ENCODE measurements around the gene POMT1.
"Not testable (repeated sequence)": the region's sequence is repeated elsewhere in the genome, so short reads cannot be mapped to it uniquely, and the experiment has no call there.

POMT1 gene

GRCh38 chr9:131528886-131529505 is 26.3 kb downstream of the POMT1 start:
- DNase-seq, result no peak

- DNase-seq, result no peak
Observed at GRCh38 chr9:131529597-131530545, 27.2 kb downstream of the POMT1 start.

GRCh38 chr9:131530546-131530919 is 27.8 kb downstream of the POMT1 start:
- DNase-seq, result no peak

- DNase-seq, result peak; percentile 72
Observed at GRCh38 chr9:131530920-131531832, 28.5 kb downstream of the POMT1 start, which contains the start of gene UCK1. UCK1 (minus strand) TSS chr9:131531263; CDS start chr9:131531174, 89 bp downstream.

GRCh38 chr9:131534721-131535237 is 32.1 kb downstream of the POMT1 start:
- no peak for DNase-seq

- DNase-seq, result no peak
Observed at GRCh38 chr9:131537946-131538345, 35.2 kb downstream of the POMT1 start.

- DNase-seq, result no peak
Observed at GRCh38 chr9:131539223-131539923, 36.7 kb downstream of the POMT1 start.

- no peak for DNase-seq
Observed at GRCh38 chr9:131543141-131543540, 40.4 kb downstream of the POMT1 start.

- DNase-seq, result no peak
Observed at GRCh38 chr9:131545003-131545785, 42.5 kb downstream of the POMT1 start, which contains the start of gene PRRT1B. PRRT1B (plus strand) TSS chr9:131545523; CDS start chr9:131545616, 93 bp downstream.

- no peak for DNase-seq
Observed at GRCh38 chr9:131545786-131546335, 43.1 kb downstream of the POMT1 start.

GRCh38 chr9:131546336-131547084 is 43.8 kb downstream of the POMT1 start:
- no peak for DNase-seq

- not testable (repeated sequence) for DNase-seq
Observed at GRCh38 chr9:131549186-131549585, 46.5 kb downstream of the POMT1 start.

- not testable (repeated sequence) for DNase-seq
Observed at GRCh38 chr9:131550465-131550864, 47.7 kb downstream of the POMT1 start.

- DNase-seq, result no peak
Observed at GRCh38 chr9:131552030-131552429, 49.3 kb downstream of the POMT1 start.

GRCh38 chr9:131554087-131554842 is 51.5 kb downstream of the POMT1 start:
- DNase-seq, result no peak

- no peak for DNase-seq
Observed at GRCh38 chr9:131554843-131555351, 52.2 kb downstream of the POMT1 start.

GRCh38 chr9:131555841-131556673 is 53.3 kb downstream of the POMT1 start:
- no peak for DNase-seq

Measured in activated CD4-positive, alpha-beta T cell treated with anti-CD3 and anti-CD28 coated beads, Interleukin-2, amount 50 U/mL, for 1 hour (primary cell).